ENCODE measurements around the gene LRP10.
"Not testable (repeated sequence)": the region's sequence is repeated elsewhere in the genome, so short reads cannot be mapped to it uniquely, and the experiment has no call there.

LRP10 gene

GRCh38 chr14:22848351-22849164 lies 23.0 kb upstream of the LRP10 start:
- TF ChIP-seq EZH2phosphoT487 (conservative IDR thresholded peaks at IDR 0.05; ENCODE audit: low read length), result no peak
- TF ChIP-seq, protein P1, sequence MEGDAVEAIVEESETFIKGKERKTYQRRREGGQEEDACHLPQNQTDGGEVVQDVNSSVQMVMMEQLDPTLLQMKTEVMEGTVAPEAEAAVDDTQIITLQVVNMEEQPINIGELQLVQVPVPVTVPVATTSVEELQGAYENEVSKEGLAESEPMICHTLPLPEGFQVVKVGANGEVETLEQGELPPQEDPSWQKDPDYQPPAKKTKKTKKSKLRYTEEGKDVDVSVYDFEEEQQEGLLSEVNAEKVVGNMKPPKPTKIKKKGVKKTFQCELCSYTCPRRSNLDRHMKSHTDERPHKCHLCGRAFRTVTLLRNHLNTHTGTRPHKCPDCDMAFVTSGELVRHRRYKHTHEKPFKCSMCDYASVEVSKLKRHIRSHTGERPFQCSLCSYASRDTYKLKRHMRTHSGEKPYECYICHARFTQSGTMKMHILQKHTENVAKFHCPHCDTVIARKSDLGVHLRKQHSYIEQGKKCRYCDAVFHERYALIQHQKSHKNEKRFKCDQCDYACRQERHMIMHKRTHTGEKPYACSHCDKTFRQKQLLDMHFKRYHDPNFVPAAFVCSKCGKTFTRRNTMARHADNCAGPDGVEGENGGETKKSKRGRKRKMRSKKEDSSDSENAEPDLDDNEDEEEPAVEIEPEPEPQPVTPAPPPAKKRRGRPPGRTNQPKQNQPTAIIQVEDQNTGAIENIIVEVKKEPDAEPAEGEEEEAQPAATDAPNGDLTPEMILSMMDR (IDR thresholded peaks at IDR 0.05; ENCODE audit: insufficient read depth, low read length, poor library complexity, severe bottlenecking), result no peak
- Histone ChIP-seq H3K4me3 (ENCODE audit: insufficient read depth, low read length, poor library complexity, severe bottlenecking) (no peak overlapping the region), H3F3A (ENCODE audit: insufficient read depth) (no peaks in the 10 kb centered on the region), H3K9ac (ENCODE audit: low read length) (no peak overlapping the region), H3K9me2 (replicated peaks; ENCODE audit: insufficient read depth, low read length) (no peaks in the 10 kb centered on the region), H3K27me3 (ENCODE audit: low read length) (no peaks in the 10 kb centered on the region), H3K4me2 (ENCODE audit: low read depth, low read length, poor library complexity, severe bottlenecking) (no peak overlapping the region), H4K20me1 (ENCODE audit: low read depth, low read length) (no peaks in the 10 kb centered on the region), H2AFZ (ENCODE audit: low read depth, low read length, severe bottlenecking) (no peak overlapping the region), H3K36me3 (ENCODE audit: low read length) (no peaks in the 10 kb centered on the region), H3K9me3 (ENCODE audit: insufficient read depth, low read length) (no peaks in the 10 kb centered on the region), H3K27ac (ENCODE audit: low read depth, low read length) (no peak overlapping the region), H3K79me2 (ENCODE audit: insufficient read depth, low read length) (no peaks in the 10 kb centered on the region)

GRCh38 chr14:22849212-22849819 lies 22.2 kb upstream of the LRP10 start:
- no peaks in the 10 kb centered on the region for H3K79me2 ChIP-seq (ENCODE audit: insufficient read depth, low read length)
- H3K9ac ChIP-seq (ENCODE audit: low read length), result no peak overlapping the region
- no peaks in the 10 kb centered on the region for H4K20me1 ChIP-seq (ENCODE audit: low read depth, low read length)
- no peak overlapping the region for H2AFZ ChIP-seq (ENCODE audit: low read depth, low read length, severe bottlenecking)
- H3K36me3 ChIP-seq (ENCODE audit: low read length), result no peaks in the 10 kb centered on the region
- no peak overlapping the region for H3K4me2 ChIP-seq (ENCODE audit: low read depth, low read length, poor library complexity, severe bottlenecking)
- H3K9me3 ChIP-seq (ENCODE audit: insufficient read depth, low read length), result no peaks in the 10 kb centered on the region
- no peaks in the 10 kb centered on the region for H3K27me3 ChIP-seq (ENCODE audit: low read length)
- no peak overlapping the region for H3K27ac ChIP-seq (ENCODE audit: low read depth, low read length)
- H3K9me2 ChIP-seq (replicated peaks; ENCODE audit: insufficient read depth, low read length), result no peaks in the 10 kb centered on the region
- H3F3A ChIP-seq (ENCODE audit: insufficient read depth), result 0 out of 2 replicates have a peak, but pooled peaks cover 3% of the 10 kb centered on the region
- TF ChIP-seq EZH2phosphoT487 (conservative IDR thresholded peaks at IDR 0.05; ENCODE audit: low read length), result no peak
- no peak overlapping the region for H3K4me3 ChIP-seq (ENCODE audit: insufficient read depth, low read length, poor library complexity, severe bottlenecking)

DNA sequence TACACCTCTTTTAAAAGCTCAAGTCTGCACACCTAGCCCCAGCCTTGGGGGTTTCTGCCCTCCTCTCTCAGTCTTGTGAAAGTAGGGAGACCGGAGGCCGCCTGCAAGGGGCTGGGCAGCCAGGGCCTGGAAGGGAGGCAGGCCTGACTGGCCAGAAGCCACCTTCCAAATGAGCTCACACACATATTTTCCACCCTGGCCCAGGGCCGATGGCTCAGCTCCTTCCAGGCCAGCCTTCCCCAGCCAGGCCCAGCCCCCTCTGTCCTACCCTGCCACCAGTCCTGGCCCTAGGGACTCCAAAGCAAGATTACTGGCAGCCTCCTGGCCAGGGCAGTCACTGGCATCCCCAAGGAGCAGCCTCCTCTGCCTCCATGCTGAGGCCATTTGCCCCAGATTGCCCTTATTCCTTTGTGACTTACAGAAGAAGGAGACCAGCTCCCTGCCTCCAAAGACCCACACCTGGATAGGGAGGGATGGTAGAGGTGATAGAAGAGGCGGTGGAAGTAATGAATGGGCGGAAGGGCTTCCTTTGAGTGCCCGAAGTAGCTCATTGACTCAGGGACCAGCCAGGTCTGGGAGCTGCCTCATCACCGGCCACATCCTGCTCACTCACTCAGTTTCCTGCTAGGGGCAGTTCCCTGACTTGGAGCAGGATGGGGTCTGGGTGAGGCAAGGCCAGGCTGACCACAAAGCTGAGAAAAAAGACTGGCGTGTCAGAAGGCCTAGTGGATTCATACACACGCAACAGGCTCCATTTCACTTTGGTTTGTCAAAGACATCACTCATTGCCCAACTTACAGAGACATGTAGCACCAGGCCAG lies 20.4 kb upstream of the LRP10 start:
- Histone ChIP-seq H3K79me2 (ENCODE audit: insufficient read depth, low read length) (no peaks in the 10 kb centered on the region), H3K36me3 (ENCODE audit: low read length) (no peaks in the 10 kb centered on the region), H4K20me1 (ENCODE audit: low read depth, low read length) (no peaks in the 10 kb centered on the region), H3K9me3 (ENCODE audit: insufficient read depth, low read length) (no peaks in the 10 kb centered on the region), H3K9ac (ENCODE audit: low read length) (no peak overlapping the region), H3K4me2 (ENCODE audit: low read depth, low read length, poor library complexity, severe bottlenecking) (no peak overlapping the region), H3K27me3 (ENCODE audit: low read length) (no peaks in the 10 kb centered on the region), H3K4me3 (ENCODE audit: insufficient read depth, low read length, poor library complexity, severe bottlenecking) (no peak overlapping the region), H3F3A (ENCODE audit: insufficient read depth) (0 out of 2 replicates have a peak, but pooled peaks cover 3% of the 10 kb centered on the region), H2AFZ (ENCODE audit: low read depth, low read length, severe bottlenecking) (no peak overlapping the region), H3K9me2 (replicated peaks; ENCODE audit: insufficient read depth, low read length) (no peaks in the 10 kb centered on the region), H3K27ac (ENCODE audit: low read depth, low read length) (no peak overlapping the region)
- TF ChIP-seq, protein P1 (IDR thresholded peaks at IDR 0.05; ENCODE audit: insufficient read depth, low read length, poor library complexity, severe bottlenecking), result no peak
- TF ChIP-seq EZH2phosphoT487 (conservative IDR thresholded peaks at IDR 0.05; ENCODE audit: low read length), result no peak

DNA sequence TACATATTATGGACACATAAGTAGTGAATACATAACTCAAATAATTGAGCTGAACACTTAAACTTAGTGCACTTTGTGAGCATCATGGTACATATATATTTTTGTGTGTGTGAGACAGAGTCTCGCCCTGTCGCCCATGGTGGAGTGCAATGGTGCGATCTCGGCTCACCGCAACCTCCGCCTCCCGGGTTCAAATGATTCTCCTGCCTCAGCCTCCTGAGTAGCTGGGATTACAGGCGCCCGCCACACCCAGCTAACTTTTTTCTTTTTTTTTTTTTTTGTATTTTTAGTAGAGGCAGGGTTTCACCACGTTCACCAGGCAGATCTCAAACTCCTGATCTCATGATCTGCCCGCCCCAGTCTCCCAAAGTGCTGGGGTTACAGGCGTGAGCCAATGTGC lies 19.4 kb upstream of the LRP10 start:
- H3K4me3 ChIP-seq (ENCODE audit: insufficient read depth, low read length, poor library complexity, severe bottlenecking); H3F3A ChIP-seq (ENCODE audit: insufficient read depth); H3K9me2 ChIP-seq (replicated peaks; ENCODE audit: insufficient read depth, low read length); H3K79me2 ChIP-seq (ENCODE audit: insufficient read depth, low read length); H3K9me3 ChIP-seq (ENCODE audit: insufficient read depth, low read length); H3K9ac ChIP-seq (ENCODE audit: low read length); H3K27me3 ChIP-seq (ENCODE audit: low read length); H3K27ac ChIP-seq (ENCODE audit: low read depth, low read length); H3K4me2 ChIP-seq (ENCODE audit: low read depth, low read length, poor library complexity, severe bottlenecking); H4K20me1 ChIP-seq (ENCODE audit: low read depth, low read length); H3K36me3 ChIP-seq (ENCODE audit: low read length): not testable (repeated sequence)
- H2AFZ ChIP-seq (ENCODE audit: low read depth, low read length, severe bottlenecking), result peak overlapping the region; percentile 91
